Fibroblast of the conjunctiva (primary cell): Measurements from ENCODE around the gene LPCAT3.
"Not testable (repeated sequence)": the region's sequence is repeated elsewhere in the genome, so short reads cannot be mapped to it uniquely, and the experiment has no call there.

Experiments
- DNase-seq: peaks from one replicate; pipeline ENCODE4 v3.0.0-alpha.2; 2010; ENCODE audit warnings: low read depth

LPCAT3 gene

DNA sequence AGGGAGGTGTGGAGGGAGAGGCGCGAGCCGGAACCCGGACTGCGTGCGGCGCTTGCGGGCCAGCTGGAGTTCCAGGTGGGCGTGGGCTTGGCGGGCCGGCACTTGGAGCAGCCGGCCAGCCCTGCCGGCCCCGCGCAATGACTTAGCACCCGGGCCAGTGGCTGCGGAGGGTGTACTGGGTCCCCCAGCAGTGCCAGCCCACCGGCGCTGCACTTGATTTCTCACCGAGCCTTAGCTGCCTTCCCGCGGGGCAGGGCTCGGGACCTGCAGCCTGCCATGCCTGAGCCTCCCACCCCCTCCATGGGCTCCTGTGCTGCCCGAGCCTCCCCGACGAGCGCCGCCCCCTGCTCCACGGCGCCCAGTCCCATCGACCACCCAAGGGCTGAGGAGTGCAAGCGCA, 19.1 kb upstream of the LPCAT3 start:
- DNase-seq: not testable (repeated sequence)

GRCh38 chr12:7035463-7035862, 17.2 kb upstream of the LPCAT3 start:
- no peak for DNase-seq

DNA sequence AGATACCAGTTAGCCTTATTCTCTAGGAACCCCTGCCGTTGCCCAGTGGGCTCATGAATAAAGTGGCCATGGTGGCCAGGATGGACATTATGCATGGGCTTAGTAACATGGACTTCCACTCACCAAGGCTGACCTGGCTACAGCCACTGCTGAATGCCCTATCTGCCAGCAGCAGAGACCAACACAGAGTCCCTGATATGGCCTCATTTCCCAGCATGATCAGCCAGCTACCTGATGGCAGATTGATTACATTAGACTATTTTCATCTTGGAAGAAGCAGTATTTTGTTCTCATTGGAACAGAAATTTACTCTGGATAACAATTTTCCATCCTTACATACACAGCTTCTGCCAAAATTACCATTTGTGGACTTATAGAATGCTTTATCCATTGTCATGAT, 16.2 kb upstream of the LPCAT3 start:
- no peak for DNase-seq

GRCh38 chr12:7032990-7033389, 14.7 kb upstream of the LPCAT3 start:
- DNase-seq: no peak

DNA sequence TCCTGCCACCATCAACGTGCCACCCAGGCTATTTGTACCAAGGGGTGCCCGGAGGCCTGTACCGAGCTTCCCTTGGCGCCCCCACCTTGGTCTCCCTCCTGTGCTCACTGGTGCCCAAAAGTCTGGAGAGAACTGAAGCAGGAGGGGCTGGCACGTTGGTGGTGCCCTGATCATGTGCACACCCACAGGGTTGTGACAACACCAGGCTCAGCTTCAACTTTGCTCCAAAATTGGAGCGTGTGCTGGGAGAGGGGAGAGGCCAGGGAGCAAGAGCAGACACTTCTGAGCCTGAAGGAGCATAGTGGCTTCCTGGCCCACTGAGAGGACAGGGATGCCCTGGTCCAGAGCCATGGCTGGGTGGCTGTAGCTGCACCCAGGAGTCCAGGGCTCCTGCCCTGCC, 13.0 kb upstream of the LPCAT3 start:
- no peak for DNase-seq

DNA sequence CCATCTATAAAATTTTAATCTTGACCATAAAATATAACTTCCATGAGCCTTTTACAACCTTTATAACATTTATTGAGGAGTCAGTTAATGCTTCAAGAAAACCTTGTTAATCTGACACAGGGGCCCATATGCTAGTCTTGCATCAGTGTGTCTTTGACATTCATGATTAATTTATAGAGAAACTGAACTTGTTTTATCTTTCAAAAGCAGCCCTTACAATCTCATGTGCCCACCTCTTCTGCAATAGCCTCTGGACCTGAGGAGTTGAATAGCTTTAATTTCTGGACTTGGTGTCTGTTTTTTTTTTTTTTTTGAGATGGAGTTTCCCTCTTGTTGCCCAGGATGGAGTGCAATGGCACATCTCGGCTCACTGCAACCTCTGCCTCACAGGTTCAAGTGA, 8.6 kb upstream of the LPCAT3 start:
- DNase-seq: no peak

GRCh38 chr12:7023114-7023513, 4.8 kb upstream of the LPCAT3 start:
- DNase-seq: no peak

- DNase-seq: no peak
Measured at GRCh38 chr12:7021956-7022355, 3.7 kb upstream of the LPCAT3 start.

- no peak for DNase-seq
Measured at GRCh38 chr12:7019043-7019569, 830 bp upstream of the LPCAT3 start.

DNA sequence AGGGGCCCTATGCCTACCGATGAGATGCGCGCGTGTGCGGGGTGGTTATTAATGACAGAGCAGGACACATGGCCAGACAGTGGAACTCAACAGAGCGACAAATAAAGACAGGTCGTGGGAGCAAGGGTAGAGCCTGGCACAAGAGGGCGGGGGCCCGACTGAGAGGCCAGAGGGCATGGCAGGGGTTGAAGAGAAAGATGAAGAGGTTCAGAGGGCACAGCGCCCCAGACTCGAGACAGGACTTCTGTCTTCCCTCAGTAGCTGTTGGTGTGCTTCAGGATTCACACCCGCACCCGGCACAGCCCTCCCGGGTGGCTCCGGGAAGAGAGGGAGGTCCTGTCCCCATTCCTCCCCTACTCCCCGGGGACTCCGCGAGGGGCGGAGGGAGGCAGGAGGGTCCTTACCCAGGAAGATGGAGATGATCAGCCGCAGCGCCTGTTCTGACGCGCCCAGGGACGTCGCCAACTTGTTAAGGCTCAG, 366 bp downstream of the LPCAT3 start:
- no peak for DNase-seq

DNA sequence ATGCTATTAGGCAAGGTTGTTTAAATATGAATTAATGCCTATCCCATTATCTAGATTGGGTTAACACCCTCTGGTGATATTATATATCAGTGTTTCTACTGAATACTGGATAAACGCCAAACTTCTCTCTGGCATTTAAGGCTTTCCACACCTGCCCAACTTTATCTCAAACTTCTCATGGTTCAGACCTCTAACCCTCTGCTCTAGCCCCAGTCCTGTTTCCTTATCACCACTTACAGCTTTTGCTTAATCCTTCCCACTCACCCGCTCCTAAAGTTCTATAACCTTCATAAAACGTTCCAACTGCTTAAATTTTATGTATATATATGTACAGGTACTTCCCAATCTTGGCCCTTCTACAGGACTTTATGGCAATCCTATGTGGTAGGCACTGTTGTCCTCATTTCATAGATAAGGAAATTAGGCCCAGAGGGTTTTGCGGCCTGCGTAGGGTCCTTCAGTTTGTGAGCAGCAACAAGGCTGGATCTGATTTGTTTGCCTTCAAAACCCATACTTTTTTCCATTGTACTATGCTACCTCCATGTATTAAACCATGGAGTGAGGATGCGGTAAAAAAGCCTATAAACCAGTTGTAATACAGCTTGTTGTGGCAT, 1.2 kb downstream of the LPCAT3 start:
- no peak for DNase-seq

DNA sequence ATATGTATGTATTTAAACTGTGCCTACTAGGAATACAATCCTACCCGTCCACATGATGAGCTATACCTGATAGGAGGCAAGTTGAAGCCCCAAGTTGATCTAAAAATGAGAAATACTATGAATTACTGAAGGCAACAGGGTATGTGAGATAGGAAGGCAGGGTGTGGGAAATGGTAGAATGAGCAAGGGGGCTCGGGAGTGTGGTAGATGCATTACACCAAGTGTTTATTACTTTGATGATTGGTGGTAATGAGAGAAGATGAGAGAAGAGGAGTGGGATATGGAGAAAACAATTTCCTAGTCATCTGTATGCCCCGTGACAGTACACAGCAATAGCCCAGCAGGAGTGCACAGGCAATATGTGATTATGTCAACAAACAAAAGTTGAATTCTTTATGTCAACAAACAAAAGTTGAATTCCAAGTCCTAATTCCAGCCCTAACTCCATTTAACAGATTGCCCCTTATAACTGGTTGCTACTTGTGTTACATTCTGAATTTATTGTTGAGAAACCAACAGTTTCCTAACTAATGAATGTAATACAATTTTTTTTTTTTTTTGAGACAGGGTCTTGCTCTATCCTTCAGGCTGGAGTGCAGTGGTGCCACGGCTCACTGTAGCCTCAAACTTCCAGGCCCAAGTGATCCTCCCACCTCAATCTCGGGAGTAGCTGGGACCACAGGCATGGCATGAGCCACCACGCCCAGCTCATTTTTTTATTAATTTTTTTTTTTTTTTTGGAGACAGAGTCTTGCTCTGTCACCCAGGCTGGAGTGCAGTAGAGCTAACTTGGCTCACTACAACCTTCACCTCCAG, 2.5 kb downstream of the LPCAT3 start:
- DNase-seq: no peak

DNA sequence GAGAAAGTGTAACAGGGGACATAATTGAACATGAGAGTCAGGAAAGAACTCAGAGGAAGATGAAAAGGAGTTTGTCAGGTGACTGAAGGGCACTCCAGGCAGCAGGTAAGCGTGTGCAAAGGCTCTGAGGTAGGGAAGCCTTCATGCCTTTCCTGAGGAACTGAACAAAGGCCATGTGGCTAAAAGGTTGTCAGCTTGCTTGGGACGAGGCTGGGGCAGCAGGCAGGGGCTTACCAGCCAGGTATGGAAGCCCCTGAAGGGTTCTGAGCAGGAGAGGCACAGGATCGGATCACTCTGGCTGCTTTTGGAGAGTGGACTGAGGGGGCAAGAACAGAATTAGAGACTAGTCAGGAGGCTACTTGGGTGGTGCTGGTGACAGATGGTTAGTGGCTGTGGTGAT, 5.2 kb downstream of the LPCAT3 start:
- DNase-seq: no peak

DNA sequence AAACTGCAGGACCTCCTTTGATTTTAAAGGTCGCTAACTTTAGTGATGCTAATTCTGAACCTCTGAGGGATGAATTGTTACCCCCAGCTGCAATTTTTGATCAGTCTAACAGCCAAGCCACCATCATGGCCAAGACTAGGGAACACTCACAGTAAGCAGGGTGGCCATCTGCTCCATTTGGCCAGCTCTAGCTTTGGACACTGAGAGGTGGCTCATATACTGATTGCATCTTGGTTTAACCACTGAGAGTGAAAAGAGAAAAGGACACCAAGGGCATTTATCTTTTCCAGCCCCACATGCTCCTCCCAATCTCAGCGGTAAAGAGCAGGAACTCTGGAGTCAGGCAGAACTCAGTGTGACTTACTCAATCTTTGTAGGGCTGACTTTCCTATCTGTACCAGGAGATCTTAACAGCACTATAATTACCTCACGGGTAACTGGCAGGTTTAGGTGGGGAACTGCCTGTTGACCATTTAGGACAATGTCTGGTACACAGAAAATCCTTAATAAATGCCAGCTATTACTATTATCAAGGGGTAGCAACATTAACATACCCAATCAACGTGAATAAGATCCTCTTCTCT, 6.2 kb downstream of the LPCAT3 start:
- no peak for DNase-seq

DNA sequence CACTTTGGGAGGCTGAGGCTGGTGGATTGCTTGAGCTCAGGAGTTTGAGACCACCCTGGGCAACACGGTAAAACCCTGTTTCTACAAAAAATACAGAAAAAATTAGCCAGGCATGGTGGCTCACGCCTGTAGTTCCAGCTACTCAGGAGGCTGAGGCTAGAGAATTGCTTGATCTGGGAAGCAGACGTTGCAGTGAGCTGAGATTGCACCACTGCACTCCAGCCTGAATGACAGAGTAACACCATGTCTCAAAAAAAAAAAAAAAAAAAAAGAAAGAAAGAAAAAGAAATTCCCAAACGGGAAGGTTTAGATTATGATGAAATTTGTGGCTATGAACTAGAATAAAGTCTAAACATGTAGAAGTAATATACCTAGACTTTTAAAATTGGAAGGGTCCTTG, 6.9 kb downstream of the LPCAT3 start:
- DNase-seq: not testable (repeated sequence)

DNA sequence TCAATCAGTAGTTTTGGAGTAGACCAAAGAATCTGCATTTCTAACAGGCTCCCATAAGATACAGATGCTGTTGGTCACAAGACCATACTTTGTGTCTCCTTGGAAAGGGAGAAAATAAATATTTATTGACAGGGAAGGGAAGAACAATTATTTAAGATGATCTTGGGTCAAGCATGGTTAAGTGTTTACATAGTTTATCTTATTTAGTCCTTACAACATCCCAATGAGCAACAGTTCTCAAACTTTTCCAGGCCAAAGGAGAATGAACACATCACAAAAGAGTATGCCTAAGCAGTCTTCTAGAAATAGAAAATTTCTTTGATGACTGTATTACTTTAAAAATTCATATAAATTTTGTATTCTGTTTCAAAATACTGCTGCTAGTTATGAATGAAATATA, 8.8 kb downstream of the LPCAT3 start:
- DNase-seq: no peak

DNA sequence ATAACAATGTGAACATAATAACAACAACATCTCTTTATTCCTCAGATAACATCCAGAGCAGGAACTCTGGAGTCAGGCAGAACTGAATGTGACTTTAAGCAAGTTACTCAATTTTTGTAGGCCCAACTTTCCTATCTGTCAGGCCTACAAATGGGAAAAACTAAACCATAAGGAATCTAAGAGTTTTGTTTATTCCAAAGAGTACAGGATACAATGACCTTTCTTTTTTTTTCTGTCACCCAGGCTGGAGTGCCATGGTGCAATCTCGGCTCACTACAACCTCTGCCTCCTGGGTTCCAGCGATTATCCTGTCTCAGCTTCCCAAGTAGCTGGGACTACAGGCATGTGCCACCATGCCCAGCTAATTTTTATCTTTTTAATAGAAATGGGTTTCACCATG, 9.4 kb downstream of the LPCAT3 start:
- DNase-seq: no peak

DNA sequence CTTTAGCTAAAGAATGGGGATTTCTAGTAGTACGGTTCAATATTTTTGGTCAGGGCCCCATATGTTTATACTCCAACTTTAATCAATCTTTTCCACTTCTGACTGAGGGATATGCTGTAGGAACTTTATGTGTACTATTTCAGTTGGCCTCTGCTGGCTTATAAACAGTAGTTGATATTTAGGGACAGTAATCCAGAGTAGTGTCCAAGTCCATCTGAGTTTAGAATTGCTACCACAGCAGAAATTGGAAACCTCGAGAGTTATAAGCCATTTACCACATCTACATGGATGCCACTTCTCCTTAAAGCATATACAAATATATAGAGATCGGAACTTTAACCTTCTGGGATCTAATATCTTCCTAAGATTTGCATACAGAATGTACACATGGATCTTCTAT, 11.6 kb downstream of the LPCAT3 start:
- no peak for DNase-seq

- no peak for DNase-seq
Measured at GRCh38 chr12:7005311-7005710, 13.0 kb downstream of the LPCAT3 start.

DNA sequence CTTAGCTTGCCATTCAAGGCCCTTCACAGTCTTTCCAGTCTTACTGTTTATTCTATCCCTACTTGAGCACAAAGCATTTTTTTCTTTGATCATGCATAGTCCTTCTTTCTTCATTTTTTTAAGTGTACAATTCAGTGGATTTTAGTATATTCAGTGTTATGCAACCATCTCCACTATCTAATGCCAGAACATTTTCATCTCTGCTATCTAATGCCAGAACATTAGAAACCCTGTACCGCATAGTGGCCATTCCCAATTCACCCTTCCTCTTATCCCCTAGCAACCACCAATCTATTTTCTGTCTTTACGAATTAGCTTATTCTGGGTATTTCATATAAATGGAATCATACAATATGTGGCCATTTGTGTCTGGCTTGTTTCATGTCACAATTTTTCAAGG, 13.4 kb downstream of the LPCAT3 start:
- DNase-seq: no peak

DNA sequence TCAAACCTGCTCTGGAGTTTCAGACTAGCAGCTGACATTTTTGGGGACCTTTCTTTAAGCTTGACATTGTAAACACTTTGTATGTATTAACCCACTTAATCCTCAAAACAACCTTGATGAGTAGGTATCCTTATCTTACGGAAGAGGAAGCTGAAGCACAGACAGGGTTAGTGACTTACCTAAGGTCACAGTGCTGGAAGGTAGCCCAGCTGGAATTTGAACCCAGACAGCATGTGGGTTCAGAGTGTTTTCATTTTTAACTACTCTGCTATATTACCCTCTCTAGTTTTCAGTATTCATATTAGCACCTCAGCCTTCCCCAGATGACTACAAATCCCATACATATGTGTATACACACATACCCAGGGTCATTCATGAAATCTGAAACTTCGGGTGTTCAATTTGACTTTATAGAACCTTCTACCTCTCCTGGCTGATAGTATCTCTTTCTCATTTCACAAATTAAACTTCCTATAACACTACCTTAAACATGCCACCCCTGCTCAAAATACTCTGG, 13.9 kb downstream of the LPCAT3 start:
- DNase-seq: no peak

GRCh38 chr12:7001921-7002591, 16.2 kb downstream of the LPCAT3 start:
- no peak for DNase-seq
